OCI-LY1 (cell line): ENCODE measurements around the gene ABHD6.

Source experiments
- EZH2 ChIP-seq: fragments of 200-600 bp; sonication (generic), shearing (Covaris generic); IDR thresholded peaks from 2 replicates; pipeline ENCODE4 v1.8.0; 2017; ENCODE audit warnings: borderline replicate concordance, mixed run types, mild to moderate bottlenecking, antibody characterized with exemption, low read length, moderate library complexity, mixed read lengths
- TF ChIP-seq, protein P1 (sequence below): fragments of 200-600 bp; sonication (generic), shearing (Covaris generic); IDR thresholded peaks from 2 replicates; pipeline ENCODE4 v1.5.1; 2017; ENCODE audit warnings: mild to moderate bottlenecking, antibody characterized with exemption, low read length, moderate library complexity, mixed read lengths

DNA sequence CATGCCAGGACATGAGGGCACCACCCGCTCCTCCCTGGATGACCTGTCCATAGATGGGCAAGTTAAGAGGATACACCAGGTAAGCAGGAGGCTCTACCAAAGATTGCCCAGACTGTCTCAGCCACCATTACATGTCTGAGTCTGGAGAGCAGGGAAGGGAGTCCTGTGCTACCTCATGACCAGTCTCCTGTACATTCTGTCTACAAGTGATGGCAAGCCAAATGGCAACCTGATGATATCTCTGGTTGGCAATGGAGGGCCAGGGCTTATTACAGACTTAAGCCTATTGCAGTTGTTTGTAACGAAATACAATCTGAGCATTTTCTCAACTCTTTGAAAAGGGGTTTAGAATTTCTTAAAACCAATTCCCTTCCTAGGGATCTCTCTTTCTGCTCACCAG is 31.8 kb downstream of the ABHD6 start:
- TF ChIP-seq, protein P1, sequence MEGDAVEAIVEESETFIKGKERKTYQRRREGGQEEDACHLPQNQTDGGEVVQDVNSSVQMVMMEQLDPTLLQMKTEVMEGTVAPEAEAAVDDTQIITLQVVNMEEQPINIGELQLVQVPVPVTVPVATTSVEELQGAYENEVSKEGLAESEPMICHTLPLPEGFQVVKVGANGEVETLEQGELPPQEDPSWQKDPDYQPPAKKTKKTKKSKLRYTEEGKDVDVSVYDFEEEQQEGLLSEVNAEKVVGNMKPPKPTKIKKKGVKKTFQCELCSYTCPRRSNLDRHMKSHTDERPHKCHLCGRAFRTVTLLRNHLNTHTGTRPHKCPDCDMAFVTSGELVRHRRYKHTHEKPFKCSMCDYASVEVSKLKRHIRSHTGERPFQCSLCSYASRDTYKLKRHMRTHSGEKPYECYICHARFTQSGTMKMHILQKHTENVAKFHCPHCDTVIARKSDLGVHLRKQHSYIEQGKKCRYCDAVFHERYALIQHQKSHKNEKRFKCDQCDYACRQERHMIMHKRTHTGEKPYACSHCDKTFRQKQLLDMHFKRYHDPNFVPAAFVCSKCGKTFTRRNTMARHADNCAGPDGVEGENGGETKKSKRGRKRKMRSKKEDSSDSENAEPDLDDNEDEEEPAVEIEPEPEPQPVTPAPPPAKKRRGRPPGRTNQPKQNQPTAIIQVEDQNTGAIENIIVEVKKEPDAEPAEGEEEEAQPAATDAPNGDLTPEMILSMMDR: no peak
- no peak for TF ChIP-seq EZH2
